ENCODE data around the gene TMEM45B.

GRCh38 chr11:129819237-129819636 lies 3.6 kb downstream of the TMEM45B start:
- TF ChIP-seq SRY (CRISPR knock-in tag; IDR thresholded peaks at IDR 0.05) (no peak), EHMT2 (IDR thresholded peaks at IDR 0.05; ENCODE audit: borderline replicate concordance, low read depth, low read length) (no peak), ZNF660 (CRISPR knock-in tag; IDR thresholded peaks at IDR 0.05; ENCODE audit: borderline replicate concordance, low read depth) (no peak), PTBP1 (IDR thresholded peaks at IDR 0.05; ENCODE audit: low read depth, low read length, poor library complexity, severe bottlenecking) (no peak), MXI1 (IDR thresholded peaks at IDR 0.05; ENCODE audit: borderline replicate concordance, low read depth, low read length) (no peak), DMTF1 (CRISPR knock-in tag; IDR thresholded peaks at IDR 0.05) (no peak), CTCF (CRISPR knock-in tag; IDR thresholded peaks at IDR 0.05) (no peak), MLLT10 (CRISPR knock-in tag; IDR thresholded peaks at IDR 0.05) (no peak)
